HG03045 (cell line): ENCODE measurements around the gene GSTM2.

Experiments
- ATAC-seq: cut with Tn5 transposase; IDR thresholded peaks from one replicate; pipeline ENCODE4 v1.9.1; 2021; ENCODE audit warnings: mild to moderate bottlenecking, moderate library complexity; ENCODE audit not compliant: unreplicated experiment

Gene GSTM2

GRCh38 chr1:109712321-109712864, 44.5 kb downstream of the GSTM2 start:
- ATAC-seq, result no peak

GRCh38 chr1:109713636-109714035, 45.8 kb downstream of the GSTM2 start:
- ATAC-seq, result no peak

GRCh38 chr1:109714661-109715372, 47.0 kb downstream of the GSTM2 start:
- no peak for ATAC-seq

GRCh38 chr1:109716121-109716520, 48.3 kb downstream of the GSTM2 start:
- ATAC-seq, result no peak

- no peak for ATAC-seq
These were observed 48.8 kb downstream of the GSTM2 start for GRCh38 chr1:109716570-109717090.

GRCh38 chr1:109717729-109718128, 49.9 kb downstream of the GSTM2 start:
- no peak for ATAC-seq

- ATAC-seq, result no peak
These were observed 50.6 kb downstream of the GSTM2 start for GRCh38 chr1:109718495-109718894.

- ATAC-seq, result no peak
These were observed 51.5 kb downstream of the GSTM2 start for GRCh38 chr1:109719337-109719837.

GRCh38 chr1:109721042-109721441, 53.2 kb downstream of the GSTM2 start:
- no peak for ATAC-seq

GRCh38 chr1:109721971-109722370, 54.1 kb downstream of the GSTM2 start:
- ATAC-seq, result no peak

GRCh38 chr1:109722908-109723691, 55.2 kb downstream of the GSTM2 start:
- no peak for ATAC-seq
